Measurements from ENCODE around the gene MEPE.

The MEPE gene

GRCh38 chr4:87832669-87833068 lies at the start of gene MEPE:
MEPE (plus strand) TSS chr4:87832969; CDS start chr4:87834715, 1,746 bp downstream.
- DNase-seq: no peak

- no peak for DNase-seq
Observed at GRCh38 chr4:87783781-87784180, 49.0 kb upstream of the MEPE start.

GRCh38 chr4:87785731-87786509 lies 46.8 kb upstream of the MEPE start:
- no peak for DNase-seq

- DNase-seq: no peak
Observed at GRCh38 chr4:87799301-87800113, 33.3 kb upstream of the MEPE start, which contains the start of gene IBSP. IBSP (plus strand) TSS chr4:87799554; CDS start chr4:87802362, 2,808 bp downstream.

GRCh38 chr4:87802858-87803257 lies 29.9 kb upstream of the MEPE start:
- DNase-seq: no peak

- DNase-seq: no peak
Observed at GRCh38 chr4:87803421-87803820, 29.3 kb upstream of the MEPE start.

GRCh38 chr4:87804871-87805270 lies 27.9 kb upstream of the MEPE start:
- no peak for DNase-seq

GRCh38 chr4:87805971-87806370 lies 26.8 kb upstream of the MEPE start:
- DNase-seq: no peak

GRCh38 chr4:87806520-87806919 lies 26.2 kb upstream of the MEPE start:
- no peak for DNase-seq

- no peak for DNase-seq
Observed at GRCh38 chr4:87807402-87807801, 25.4 kb upstream of the MEPE start.

GRCh38 chr4:87811977-87812376 lies 20.8 kb upstream of the MEPE start:
- no peak for DNase-seq

GRCh38 chr4:87819281-87819919 lies 13.4 kb upstream of the MEPE start:
- DNase-seq: no peak

GRCh38 chr4:87823200-87823599 lies 9.6 kb upstream of the MEPE start:
- no peak for DNase-seq

- DNase-seq: no peak
Observed at GRCh38 chr4:87823724-87824123, 9.0 kb upstream of the MEPE start.

GRCh38 chr4:87824352-87824751 lies 8.4 kb upstream of the MEPE start:
- no peak for DNase-seq

- no peak for DNase-seq
Observed at GRCh38 chr4:87834401-87834800, 1.6 kb downstream of the MEPE start.

GRCh38 chr4:87835197-87835596 lies 2.4 kb downstream of the MEPE start:
- no peak for DNase-seq

GRCh38 chr4:87835743-87836142 lies 3.0 kb downstream of the MEPE start:
- no peak for DNase-seq

- no peak for DNase-seq
Observed at GRCh38 chr4:87838205-87838604, 5.4 kb downstream of the MEPE start.

- peak; percentile 17 for DNase-seq
Observed at GRCh38 chr4:87838890-87839591, 6.3 kb downstream of the MEPE start.

GRCh38 chr4:87839592-87839946 lies 6.8 kb downstream of the MEPE start:
- no peak for DNase-seq

- DNase-seq: no peak
Observed at GRCh38 chr4:87840149-87840548, 7.4 kb downstream of the MEPE start.

GRCh38 chr4:87843936-87844335 lies 11.2 kb downstream of the MEPE start:
- DNase-seq: no peak

Data from NCI-H1105 treated with DMSO at 0.1 percent for 48 hours (cell line).